Caco-2 (cell line): Measurements from ENCODE around the gene SLC25A30. TPM values are rescaled to one million over a fixed set of nuclear protein-coding genes. Genes with fewer than 3 reads are reported as not detected.
"Not testable (repeated sequence)": the region's sequence is repeated elsewhere in the genome, so short reads cannot be mapped to it uniquely, and the experiment has no call there.

Experiments used
- BruUV-seq: library from RNA; stranded (reverse); fragments of 400-500 nt; replicated peaks from 2 replicates; lab custom pipeline; 2021; lab: Mats Ljungman, UMichigan
- CTCF ChIA-PET: fragments of 300-600 bp; sonication (Branson Sonifier 250); formaldehyde crosslinking; loops from one replicate; lab custom pipeline; 2022; ENCODE audit warnings: antibody characterized with exemption; lab: Charles Lee
- POLR2A ChIA-PET: fragments of 300-600 bp; sonication (Branson Sonifier 250); formaldehyde crosslinking; loops from one replicate; lab custom pipeline; 2022; ENCODE audit warnings: antibody characterized with exemption; lab: Charles Lee
- DNase-seq, 2 experiments: peaks; one replicate each; pipeline versions ENCODE4 v3.0.0 to v3.0.0-alpha.2; 2020 to 2022
- H3K27me3 ChIP-seq: replicated peaks from 2 replicates; pipeline ENCODE4 v1.6.0; 2011; ENCODE audit warnings: low read length; ENCODE audit not compliant: control insufficient read depth, insufficient read depth
- H3K36me3 ChIP-seq: 2 replicates; pipeline ENCODE4 v1.5.1; 2011; ENCODE audit warnings: low read length; ENCODE audit not compliant: control insufficient read depth, insufficient read depth
- H3K4me1 ChIP-seq: fragments of 250-450 bp; sonication (Bioruptor Pico); 2 replicates; pipeline ENCODE4 v1.5.1; 2020; ENCODE audit warnings: mild to moderate bottlenecking
- H3K4me3 ChIP-seq: 2 replicates; pipeline ENCODE4 v1.5.1; 2011; ENCODE audit warnings: low read depth, mild to moderate bottlenecking, control low read depth, low read length
- H3K9me3 ChIP-seq: fragments of 250-450 bp; sonication (Bioruptor Pico); 2 replicates; pipeline ENCODE4 v1.5.1; 2020; ENCODE audit warnings: mild to moderate bottlenecking, moderate library complexity
- H3K27ac Mint-ChIP-seq: one replicate; pipeline ENCODE4 v1.8.0; 2022; ENCODE audit warnings: mixed read lengths; ENCODE audit not compliant: unreplicated experiment
- H3K27me3 Mint-ChIP-seq: one replicate; pipeline ENCODE4 v1.8.0; 2022; ENCODE audit warnings: mixed read lengths; ENCODE audit not compliant: insufficient read depth, unreplicated experiment
- H3K36me3 Mint-ChIP-seq: one replicate; pipeline ENCODE4 v1.8.0; 2022; ENCODE audit warnings: mild to moderate bottlenecking, mixed read lengths; ENCODE audit not compliant: insufficient read depth, unreplicated experiment
- H3K4me1 Mint-ChIP-seq: one replicate; pipeline ENCODE4 v1.8.0; 2022; ENCODE audit warnings: low read depth, mixed read lengths; ENCODE audit not compliant: unreplicated experiment
- H3K4me3 Mint-ChIP-seq: one replicate; pipeline ENCODE4 v1.8.0; 2022; ENCODE audit warnings: mild to moderate bottlenecking, moderate library complexity, mixed read lengths; ENCODE audit not compliant: unreplicated experiment
- H3K9me3 Mint-ChIP-seq: one replicate; pipeline ENCODE4 v1.8.0; 2022; ENCODE audit warnings: mixed read lengths; ENCODE audit not compliant: unreplicated experiment
- intact Hi-C: fragments of 100-400 bp; cut with micrococcal nuclease; formaldehyde crosslinking; loops from one replicate; pipeline ENCODE4 v1.10.0; 2022; ENCODE audit not compliant: unreplicated experiment
- total RNA-seq: library from RNA; stranded (reverse); gene quantifications from 2 replicates; pipeline ENCODE4 v1.2.3, GENCODE V29; 2022
- TF ChIP-seq, protein P1 (sequence below), 2 experiments: fragments of 200-600 bp in 1 of 2; IDR thresholded peaks; 1 replicate in 1 of 2; 2 replicates in 1 of 2; pipeline versions ENCODE4 v1.5.1 to v1.8.0; 2011 to 2022; ENCODE audit warnings: antibody characterized with exemption in 1 of 2, control low read depth in 1 of 2, inconsistent platforms in 1 of 2, low read depth in 1 of 2, low read length in 1 of 2, mild to moderate bottlenecking in 1 of 2, moderate library complexity in 1 of 2; ENCODE audit not compliant: insufficient read depth in 1 of 2, severe bottlenecking in 1 of 2, unreplicated experiment in 1 of 2

SLC25A30 gene
- total RNA-seq, 1 experiment from 2014 or later, result 12.2 TPM

- no TSS peak for BruUV-seq
- ChIA-PET POLR2A (interaction anchor here (0.6 kb wide), 1 partner anchor 168 kb away, joined by 10 read pairs; no protein-coding TSS in a partner anchor), CTCF (no interaction called here)
- Histone ChIP-seq H3K4me3 (no peak overlapping the region), H3K4me1 (no peaks in the 10 kb centered on the region), H3K9me3 (no peaks in the 10 kb centered on the region), H3K36me3 (peaks cover 2% of the 10 kb centered on the region; the same call in 1 of the 2 replicates), H3K27me3 (no peaks in the 10 kb centered on the region)
- Mint-ChIP-seq H3K4me1 (no peaks in the 10 kb centered on the region), H3K36me3 (peaks cover 55% of the 10 kb centered on the region), H3K4me3 (no peak overlapping the region), H3K9me3 (no peaks in the 10 kb centered on the region), H3K27ac (no peak overlapping the region), H3K27me3 (no peaks in the 10 kb centered on the region)
- no peak for DNase-seq
- intact Hi-C loops, result no loop called here
- TF ChIP-seq, protein P1, sequence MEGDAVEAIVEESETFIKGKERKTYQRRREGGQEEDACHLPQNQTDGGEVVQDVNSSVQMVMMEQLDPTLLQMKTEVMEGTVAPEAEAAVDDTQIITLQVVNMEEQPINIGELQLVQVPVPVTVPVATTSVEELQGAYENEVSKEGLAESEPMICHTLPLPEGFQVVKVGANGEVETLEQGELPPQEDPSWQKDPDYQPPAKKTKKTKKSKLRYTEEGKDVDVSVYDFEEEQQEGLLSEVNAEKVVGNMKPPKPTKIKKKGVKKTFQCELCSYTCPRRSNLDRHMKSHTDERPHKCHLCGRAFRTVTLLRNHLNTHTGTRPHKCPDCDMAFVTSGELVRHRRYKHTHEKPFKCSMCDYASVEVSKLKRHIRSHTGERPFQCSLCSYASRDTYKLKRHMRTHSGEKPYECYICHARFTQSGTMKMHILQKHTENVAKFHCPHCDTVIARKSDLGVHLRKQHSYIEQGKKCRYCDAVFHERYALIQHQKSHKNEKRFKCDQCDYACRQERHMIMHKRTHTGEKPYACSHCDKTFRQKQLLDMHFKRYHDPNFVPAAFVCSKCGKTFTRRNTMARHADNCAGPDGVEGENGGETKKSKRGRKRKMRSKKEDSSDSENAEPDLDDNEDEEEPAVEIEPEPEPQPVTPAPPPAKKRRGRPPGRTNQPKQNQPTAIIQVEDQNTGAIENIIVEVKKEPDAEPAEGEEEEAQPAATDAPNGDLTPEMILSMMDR (IDR thresholded peaks at IDR 0.05; ENCODE audit: insufficient read depth in 1 of 2, low read depth in 1 of 2, low read length in 1 of 2, severe bottlenecking in 1 of 2, unreplicated experiment in 1 of 2), result no peak
Measured at GRCh38 chr13:45350152-45350551, 68.0 kb downstream of the SLC25A30 start.

DNA sequence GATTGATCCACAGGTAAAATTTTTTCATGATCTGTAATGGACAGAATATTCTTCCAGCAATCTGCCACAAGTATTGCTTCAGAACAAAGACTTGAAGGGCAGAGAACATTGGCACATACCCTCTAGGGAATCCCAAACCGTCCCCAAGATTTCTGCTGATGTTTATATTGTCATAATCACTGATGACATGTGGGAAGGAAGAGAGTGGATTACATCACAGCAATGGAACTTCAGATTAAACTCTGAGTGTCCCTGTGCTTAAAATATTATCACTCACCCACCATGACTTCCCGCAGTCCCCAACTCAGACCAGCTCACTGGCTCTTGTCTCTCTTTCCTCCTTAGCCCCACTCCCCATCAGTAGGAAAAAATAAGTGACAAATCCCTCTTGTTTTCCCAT, 68.7 kb downstream of the SLC25A30 start:
- intact Hi-C loops, result no loop called here
- no peaks in the 10 kb centered on the region for H3K4me1 ChIP-seq
- H3K9me3 ChIP-seq, result no peaks in the 10 kb centered on the region
- Mint-ChIP-seq H3K27me3 (no peaks in the 10 kb centered on the region), H3K9me3 (no peaks in the 10 kb centered on the region), H3K4me1 (no peaks in the 10 kb centered on the region), H3K4me3 (no peak overlapping the region), H3K36me3 (peaks cover 59% of the 10 kb centered on the region), H3K27ac (peak overlapping the region; percentile 6)
- H3K27me3 ChIP-seq, result no peaks in the 10 kb centered on the region
- CTCF ChIA-PET, result no interaction called here
- POLR2A ChIA-PET, result interaction anchor here (0.6 kb wide), 1 partner anchor 167 kb away, joined by 10 read pairs; no protein-coding TSS in a partner anchor
- BruUV-seq, result no TSS peak
- no peak for DNase-seq
- TF ChIP-seq, protein P1 (IDR thresholded peaks at IDR 0.05; ENCODE audit: insufficient read depth in 1 of 2, low read depth in 1 of 2, low read length in 1 of 2, severe bottlenecking in 1 of 2, unreplicated experiment in 1 of 2), result no peak
- H3K36me3 ChIP-seq, result peaks cover 4% of the 10 kb centered on the region
- no peak overlapping the region for H3K4me3 ChIP-seq

DNA sequence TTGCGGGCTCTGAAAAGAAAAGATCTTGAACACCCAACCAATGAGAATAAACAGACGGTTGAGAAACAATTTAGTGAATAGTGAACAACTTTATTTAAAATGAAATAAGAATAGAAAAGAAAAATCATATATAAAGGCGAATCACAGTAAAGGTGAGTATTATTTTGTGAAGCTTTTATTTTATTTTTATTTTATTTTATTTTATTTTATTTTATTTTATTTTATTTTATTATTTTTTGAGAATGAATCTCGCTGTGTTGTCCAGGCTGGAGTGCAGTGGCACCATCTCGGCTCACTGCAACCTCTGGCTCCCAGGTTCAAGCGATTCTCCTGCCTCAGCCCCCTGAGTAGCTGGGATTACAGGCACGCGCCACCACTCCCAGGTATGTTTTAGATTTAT, 74.1 kb downstream of the SLC25A30 start:
- H3K36me3 ChIP-seq, H3K9me3 ChIP-seq, H3K27me3 Mint-ChIP-seq, POLR2A ChIA-PET, BruUV-seq, H3K4me1 Mint-ChIP-seq, H3K9me3 Mint-ChIP-seq, intact Hi-C loops, H3K4me3 ChIP-seq, H3K27me3 ChIP-seq, H3K27ac Mint-ChIP-seq, H3K4me3 Mint-ChIP-seq, DNase-seq: not testable (repeated sequence)
- peaks cover 76% of the 10 kb centered on the region for H3K36me3 Mint-ChIP-seq
- CTCF ChIA-PET, result interaction anchor here (0.6 kb wide), 1 partner anchor 51 kb away, joined by 3 read pairs; no protein-coding TSS in a partner anchor
- peaks cover 11% of the 10 kb centered on the region for H3K4me1 ChIP-seq

Other genes with a start within 250 kb of the SLC25A30 start
- gene KCTD4, start 217.3 kb downstream of the SLC25A30 start, total RNA-seq, result not detected in 2 replicates
- 3,524 and 3,611 TPM in 2 replicates for gene TPT1, start 77.2 kb downstream of the SLC25A30 start, total RNA-seq
- gene COG3, start 46.6 kb upstream of the SLC25A30 start, total RNA-seq, result 31.1 and 35.8 TPM in 2 replicates
- gene ERICH6B, start 197.4 kb upstream of the SLC25A30 start, total RNA-seq, result not detected in 2 replicates